ENCODE data around the gene SPATA31E1. TPM values are rescaled to one million over a fixed set of nuclear protein-coding genes. Genes with fewer than 3 reads are reported as not detected.
"Not testable (repeated sequence)": the region's sequence is repeated elsewhere in the genome, so short reads cannot be mapped to it uniquely, and the experiment has no call there.

The SPATA31E1 gene
- total RNA-seq, 1 donor from 2014 or later = 0.71 TPM

DNA sequence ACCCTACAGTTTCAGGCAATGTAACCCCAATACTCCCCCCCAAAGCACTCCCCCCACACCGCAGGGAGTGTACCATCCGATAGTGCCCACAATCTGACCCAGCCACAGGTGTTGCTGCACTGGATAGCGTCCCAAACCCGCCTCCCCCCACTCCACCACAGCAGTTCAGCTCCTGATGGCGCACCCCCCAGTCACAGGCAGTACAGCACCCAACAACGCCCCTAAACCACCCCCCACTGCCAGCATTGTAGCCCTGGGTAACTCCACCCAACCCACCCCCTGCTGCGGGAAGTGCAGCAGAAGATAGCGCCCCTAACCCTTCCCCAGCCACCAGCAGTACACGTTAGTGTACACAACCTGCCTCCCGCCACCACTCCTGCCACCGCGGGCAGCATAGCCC lies 55.7 kb downstream of the SPATA31E1 start:
- not testable (repeated sequence) for DNase-seq; H3K9me3 Mint-ChIP-seq (ENCODE audit: unreplicated experiment); H3K27ac Mint-ChIP-seq (ENCODE audit: unreplicated experiment); H3K4me1 Mint-ChIP-seq (ENCODE audit: low read depth, unreplicated experiment); H3K36me3 Mint-ChIP-seq (ENCODE audit: unreplicated experiment); H3K27me3 Mint-ChIP-seq (ENCODE audit: unreplicated experiment); H3K4me3 Mint-ChIP-seq (ENCODE audit: unreplicated experiment)

Other genes with a start within 250 kb of the SPATA31E1 start
- 28.7 TPM for gene CTSL, start 156.8 kb upstream of the SPATA31E1 start, total RNA-seq (ENCODE audit: unreplicated experiment)
- not detected for gene SPATA31C1, start 35.1 kb downstream of the SPATA31E1 start, total RNA-seq (ENCODE audit: unreplicated experiment)
- gene CDK20, start 91.7 kb downstream of the SPATA31E1 start, total RNA-seq (ENCODE audit: unreplicated experiment) = 3.6 TPM